Transverse colon (tissue), 4 donors: ENCODE results near the gene PRKCSH. TPM values are rescaled to one million over a fixed set of nuclear protein-coding genes. Genes with fewer than 3 reads are reported as not detected.
A peak's percentile ranks its signal among the peaks of the same experiment; 100 is the strongest.

Experiments
- DNase-seq: peaks from one replicate; pipeline ENCODE4 v3.0.0-alpha.2; 2019
- H3K27ac ChIP-seq, 4 donors: fragments of 200-600 bp; sonication (generic); 2 replicates each; pipeline ENCODE4 v1.5.1; 2016 to 2018; ENCODE audit warnings: inconsistent platforms in 4 of 4
- H3K27me3 ChIP-seq: fragments of 200-600 bp; sonication (generic); 2 replicates; pipeline ENCODE4 v1.5.1; 2017; ENCODE audit warnings: inconsistent platforms
- H3K36me3 ChIP-seq, 4 donors: fragments of 200-600 bp; sonication (generic); 2 replicates each; pipeline ENCODE4 v1.5.1; 2017 to 2019; ENCODE audit warnings: inconsistent platforms in 4 of 4
- H3K4me1 ChIP-seq, 4 donors: fragments of 200-600 bp; sonication (generic); 2 replicates each; pipeline ENCODE4 v1.5.1; 2017 to 2020; ENCODE audit warnings: inconsistent platforms in 4 of 4
- H3K4me3 ChIP-seq, 4 donors: fragments of 200-600 bp; sonication (generic); 1 replicate in 1 of 4; 2 replicates in 3 of 4; pipeline versions ENCODE4 v1.5.1 to v1.6.1; 2017 to 2019; ENCODE audit warnings: inconsistent platforms in 4 of 4
- H3K9me3 ChIP-seq, 2 donors: fragments of 200-600 bp; sonication (generic); 2 replicates each; pipeline ENCODE4 v1.5.1; 2017 to 2019; ENCODE audit warnings: inconsistent platforms in 2 of 2
- EP300 ChIP-seq: sonication (generic); formaldehyde crosslinking; IDR thresholded peaks from one replicate; pipeline ENCODE4 v1.6.1; 2017; ENCODE audit warnings: antibody characterized with exemption, low read depth
- POLR2A ChIP-seq: fragments of 450-650 bp; IDR thresholded peaks from one replicate; pipeline ENCODE4 v1.6.1; 2016; ENCODE audit warnings: antibody characterized with exemption, mild to moderate bottlenecking, moderate library complexity
- POLR2AphosphoS5 ChIP-seq, 3 donors: sonication (generic); formaldehyde crosslinking; IDR thresholded peaks; one replicate each; pipeline ENCODE4 v1.6.1; 2016; ENCODE audit warnings: antibody characterized with exemption in 3 of 3
- WGBS, 2 donors: methylation state at CpG; one replicate each; pipeline ENCODE4 v1.1.5; 2018; ENCODE audit warnings: low coverage in 1 of 2; 5-methylcytosine and 5-hydroxymethylcytosine counted together
- in situ Hi-C, 4 donors: fragments of 200-750 bp; cut with MboI; loops; one replicate each; pipeline versions ENCODE4 v1.15.0 to v1.15.1; 2017; ENCODE audit warnings: low sequenced_read_pairs in 3 of 4, low pct_ligation_motif_present in 1 of 4, low pct_unique_long_range_greater_than_20kb in 1 of 4
- intact Hi-C: fragments of 100-400 bp; cut with DNase I; formaldehyde crosslinking; loops from one replicate; pipeline ENCODE4 v1.15.1; 2023; ENCODE audit warnings: low total_unique reads
- total RNA-seq, 4 donors: library from RNA; depleted of rRNA; stranded (reverse); fragments of >200 nt; gene quantifications; one replicate each; pipeline ENCODE4 v1.1.0, GENCODE V29; 2016
- TF ChIP-seq, protein P1 (sequence below), 5 experiments: fragments of 200-600 bp in 3 of 5; fragments of 450-650 bp in 2 of 5; sonication (generic) in 3 of 5; IDR thresholded peaks; 1 replicate in 2 of 5; 2 replicates in 3 of 5; pipeline ENCODE4 v1.5.1; 2016 to 2017; ENCODE audit warnings: antibody characterized with exemption in 5 of 5, inconsistent platforms in 3 of 5, mild to moderate bottlenecking in 2 of 5, moderate library complexity in 1 of 5

The PRKCSH gene
- total RNA-seq, 4 donors from 2014 or later, result 119 to 195 (median 183) TPM

DNA sequence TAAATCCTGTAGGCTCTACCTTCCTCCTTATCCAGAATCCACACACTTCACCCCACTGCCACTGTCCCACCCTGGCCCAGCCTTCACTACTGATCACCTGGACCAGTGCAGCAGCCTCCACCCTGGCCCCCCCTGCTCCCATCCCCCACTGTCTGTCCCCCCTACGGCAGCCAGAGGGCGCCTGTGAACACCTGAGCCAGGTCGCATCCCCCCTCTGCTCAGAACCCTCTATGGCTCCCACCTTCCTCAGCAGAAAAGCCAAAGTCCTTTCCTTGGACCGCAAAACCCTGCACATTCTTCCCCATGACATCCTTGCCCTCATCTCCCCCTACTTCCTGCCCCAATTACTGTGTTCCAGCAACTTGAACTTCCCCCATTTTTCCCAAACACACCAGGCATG, 24.8 kb downstream of the PRKCSH start:
- Histone ChIP-seq H3K27me3 (peaks cover 32% of the 10 kb centered on the region), H3K4me3 (no peak overlapping the region), H3K36me3 (no peaks in the 10 kb centered on the region), H3K27ac (no peak overlapping the region), H3K9me3 (no peaks in the 10 kb centered on the region), H3K4me1 (no peaks in the 10 kb centered on the region)
- intact Hi-C loops, result no loop called here
- WGBS, 2 donors, result 32 to 100% methylated on average over 1 to 4 of the region's 4 CpGs
- in situ Hi-C loops, result loop anchor here in 1 of 4 donors (25.0 kb wide), 1 partner anchor 173 kb away; the partner anchor contains the start of gene TSPAN16
- no peak for DNase-seq
- TF ChIP-seq POLR2A (no peak), POLR2AphosphoS5 (IDR thresholded peaks at IDR 0.05) (no peak)
- TF ChIP-seq, protein P1, sequence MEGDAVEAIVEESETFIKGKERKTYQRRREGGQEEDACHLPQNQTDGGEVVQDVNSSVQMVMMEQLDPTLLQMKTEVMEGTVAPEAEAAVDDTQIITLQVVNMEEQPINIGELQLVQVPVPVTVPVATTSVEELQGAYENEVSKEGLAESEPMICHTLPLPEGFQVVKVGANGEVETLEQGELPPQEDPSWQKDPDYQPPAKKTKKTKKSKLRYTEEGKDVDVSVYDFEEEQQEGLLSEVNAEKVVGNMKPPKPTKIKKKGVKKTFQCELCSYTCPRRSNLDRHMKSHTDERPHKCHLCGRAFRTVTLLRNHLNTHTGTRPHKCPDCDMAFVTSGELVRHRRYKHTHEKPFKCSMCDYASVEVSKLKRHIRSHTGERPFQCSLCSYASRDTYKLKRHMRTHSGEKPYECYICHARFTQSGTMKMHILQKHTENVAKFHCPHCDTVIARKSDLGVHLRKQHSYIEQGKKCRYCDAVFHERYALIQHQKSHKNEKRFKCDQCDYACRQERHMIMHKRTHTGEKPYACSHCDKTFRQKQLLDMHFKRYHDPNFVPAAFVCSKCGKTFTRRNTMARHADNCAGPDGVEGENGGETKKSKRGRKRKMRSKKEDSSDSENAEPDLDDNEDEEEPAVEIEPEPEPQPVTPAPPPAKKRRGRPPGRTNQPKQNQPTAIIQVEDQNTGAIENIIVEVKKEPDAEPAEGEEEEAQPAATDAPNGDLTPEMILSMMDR (IDR thresholded peaks at IDR 0.05), result peak in 1 of 5 experiments; percentile 6

DNA sequence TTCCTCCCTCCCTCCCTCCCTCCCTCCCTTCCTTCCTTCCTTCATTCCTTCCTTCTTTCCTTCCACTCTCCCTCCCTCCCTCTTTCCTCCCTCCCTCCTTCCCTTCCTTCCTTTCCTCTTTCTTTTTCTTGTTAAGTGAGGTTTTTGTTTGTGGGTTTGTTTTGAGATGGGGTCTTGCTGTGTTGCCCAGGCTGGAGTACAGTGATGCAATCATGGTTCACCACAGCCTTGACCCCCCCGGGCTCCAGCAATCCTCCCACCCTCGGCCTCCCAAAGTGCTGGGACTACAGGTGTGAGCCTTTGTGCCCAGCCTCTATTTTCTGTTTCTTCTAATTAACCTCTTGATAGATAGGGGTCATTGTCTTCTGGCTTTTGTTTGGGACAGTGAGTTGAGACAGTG, 26.0 kb downstream of the PRKCSH start:
- WGBS, 2 donors, result 55% methylated on average over 2 of the region's 2 CpGs; no CpG with 5 or more reads in 1 of the 2 donors
- no peak overlapping the region for H3K4me3 ChIP-seq
- intact Hi-C loops (no loop called here), in situ Hi-C loops (loop anchor here in 1 of 4 donors (25.0 kb wide), 1 partner anchor 174 kb away; the partner anchor contains the start of gene TSPAN16)
- H3K4me1 ChIP-seq, result no peaks in the 10 kb centered on the region
- no peaks in the 10 kb centered on the region for H3K9me3 ChIP-seq
- no peaks in the 10 kb centered on the region for H3K36me3 ChIP-seq
- H3K27ac ChIP-seq, result no peak overlapping the region
- no peak for TF ChIP-seq EP300
- TF ChIP-seq, protein P1 (IDR thresholded peaks at IDR 0.05), result no peak
- no peak for TF ChIP-seq POLR2A
- no peak for DNase-seq
- H3K27me3 ChIP-seq, result peaks cover 32% of the 10 kb centered on the region

DNA sequence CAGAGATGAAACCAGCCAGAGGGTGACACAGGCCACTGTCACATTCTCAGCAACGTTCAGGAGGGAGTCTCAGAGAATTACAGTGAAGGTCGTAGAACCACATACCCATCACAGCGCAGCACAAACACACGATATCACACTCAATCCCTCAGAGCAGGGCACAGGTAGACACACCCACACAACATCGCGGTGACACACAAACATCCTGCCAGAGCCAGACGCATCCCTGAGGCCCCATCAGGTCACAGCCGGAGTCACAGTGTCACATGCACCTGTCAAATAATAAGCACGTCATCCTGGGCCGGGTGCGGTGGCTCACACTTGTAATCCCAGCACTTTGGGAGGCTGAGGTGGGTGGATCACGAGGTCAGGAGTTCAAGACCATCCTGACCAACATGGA, 28.0 kb downstream of the PRKCSH start:
- Histone ChIP-seq H3K4me3 (no peak overlapping the region), H3K27me3 (peaks cover 19% of the 10 kb centered on the region), H3K27ac (no peak overlapping the region), H3K4me1 (no peaks in the 10 kb centered on the region), H3K9me3 (no peaks in the 10 kb centered on the region), H3K36me3 (no peaks in the 10 kb centered on the region)
- TF ChIP-seq, protein P1 (IDR thresholded peaks at IDR 0.05), result no peak
- no peak for TF ChIP-seq POLR2AphosphoS5 (IDR thresholded peaks at IDR 0.05)
- no peak for TF ChIP-seq EP300
- TF ChIP-seq POLR2A, result no peak
- in situ Hi-C loops, result loop anchor here in 1 of 4 donors (25.0 kb wide), 1 partner anchor 176 kb away; the partner anchor contains the start of gene TSPAN16
- intact Hi-C loops, result no loop called here
- WGBS, 2 donors, result 49% methylated on average over 12 of the region's 12 CpGs; no CpG with 5 or more reads in 1 of the 2 donors
- DNase-seq, result no peak

DNA sequence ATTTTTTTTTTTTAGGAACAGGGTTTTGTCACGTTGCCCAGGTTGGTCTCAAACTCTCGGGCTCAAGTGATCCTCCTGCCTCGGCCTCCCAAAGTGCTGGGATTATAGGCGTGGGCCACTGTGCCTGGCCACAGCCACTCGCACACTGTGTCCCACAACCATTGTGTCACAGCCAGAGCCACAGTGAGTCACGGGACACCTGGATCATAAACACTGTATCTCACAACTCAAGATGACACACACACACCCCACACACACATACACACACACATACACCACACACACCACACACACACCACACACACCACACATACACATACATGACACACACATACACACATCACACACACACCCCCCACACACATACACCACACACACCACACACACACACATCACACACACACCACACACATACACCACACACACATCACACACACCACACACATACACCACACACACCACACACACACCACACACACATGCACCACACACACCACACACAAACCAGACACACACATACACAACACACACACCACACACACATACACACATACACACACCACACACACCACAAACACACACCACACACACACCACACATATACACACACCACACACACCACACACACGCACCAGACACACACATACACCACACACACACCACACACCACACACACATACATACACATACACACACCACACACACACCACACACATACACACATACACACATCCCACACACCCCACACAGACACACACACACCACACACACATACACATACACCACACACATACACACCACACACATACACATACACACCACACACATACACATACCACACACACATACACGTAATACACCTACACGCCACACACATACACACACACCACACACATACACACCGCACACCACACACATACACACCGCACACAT, 29.2 kb downstream of the PRKCSH start:
- no peaks in the 10 kb centered on the region for H3K9me3 ChIP-seq
- no peak for DNase-seq
- H3K27me3 ChIP-seq, result peaks cover 9% of the 10 kb centered on the region
- H3K27ac ChIP-seq, result no peak overlapping the region
- no peak overlapping the region for H3K4me3 ChIP-seq
- WGBS, 2 donors, result 64 to 84% methylated on average over 5 to 11 of the region's 11 CpGs
- intact Hi-C loops (no loop called here), in situ Hi-C loops (loop anchor here in 1 of 4 donors (25.0 kb wide), 1 partner anchor 177 kb away; the partner anchor contains the start of gene TSPAN16)
- no peaks in the 10 kb centered on the region for H3K4me1 ChIP-seq
- no peaks in the 10 kb centered on the region for H3K36me3 ChIP-seq
- TF ChIP-seq POLR2AphosphoS5 (IDR thresholded peaks at IDR 0.05) (no peak), POLR2A (no peak), EP300 (no peak)
- TF ChIP-seq, protein P1 (IDR thresholded peaks at IDR 0.05), result no peak
